ENCODE results near the gene STAG2. TPM values are rescaled to one million over a fixed set of nuclear protein-coding genes. Genes with fewer than 3 reads are reported as not detected.
A peak's percentile ranks its signal among the peaks of the same experiment; 100 is the strongest.

STAG2 gene
- total RNA-seq, 1 donor from 2014 or later: 70.7 TPM

DNA sequence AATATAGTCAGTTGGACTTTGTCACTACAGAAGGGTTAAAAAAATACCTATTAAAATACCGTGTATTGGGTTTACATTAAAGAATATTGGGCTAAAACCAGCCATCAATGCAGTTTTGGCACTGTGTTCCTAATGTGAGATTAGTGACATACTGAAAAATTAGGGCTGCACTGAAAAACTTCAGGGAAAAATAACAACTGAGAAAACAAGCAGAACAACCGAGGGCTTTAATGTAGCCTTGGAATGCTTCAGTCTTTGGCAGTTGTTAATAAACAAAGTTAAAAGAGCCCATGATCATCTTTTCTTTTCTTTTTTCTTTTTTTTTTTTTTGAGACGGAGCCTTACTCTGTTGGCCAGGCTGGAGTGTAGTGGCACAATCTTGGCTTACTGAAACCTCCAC is 12.4 kb downstream of the STAG2 start:
- TF ChIP-seq, protein P1, sequence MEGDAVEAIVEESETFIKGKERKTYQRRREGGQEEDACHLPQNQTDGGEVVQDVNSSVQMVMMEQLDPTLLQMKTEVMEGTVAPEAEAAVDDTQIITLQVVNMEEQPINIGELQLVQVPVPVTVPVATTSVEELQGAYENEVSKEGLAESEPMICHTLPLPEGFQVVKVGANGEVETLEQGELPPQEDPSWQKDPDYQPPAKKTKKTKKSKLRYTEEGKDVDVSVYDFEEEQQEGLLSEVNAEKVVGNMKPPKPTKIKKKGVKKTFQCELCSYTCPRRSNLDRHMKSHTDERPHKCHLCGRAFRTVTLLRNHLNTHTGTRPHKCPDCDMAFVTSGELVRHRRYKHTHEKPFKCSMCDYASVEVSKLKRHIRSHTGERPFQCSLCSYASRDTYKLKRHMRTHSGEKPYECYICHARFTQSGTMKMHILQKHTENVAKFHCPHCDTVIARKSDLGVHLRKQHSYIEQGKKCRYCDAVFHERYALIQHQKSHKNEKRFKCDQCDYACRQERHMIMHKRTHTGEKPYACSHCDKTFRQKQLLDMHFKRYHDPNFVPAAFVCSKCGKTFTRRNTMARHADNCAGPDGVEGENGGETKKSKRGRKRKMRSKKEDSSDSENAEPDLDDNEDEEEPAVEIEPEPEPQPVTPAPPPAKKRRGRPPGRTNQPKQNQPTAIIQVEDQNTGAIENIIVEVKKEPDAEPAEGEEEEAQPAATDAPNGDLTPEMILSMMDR (conservative IDR thresholded peaks at IDR 0.05): no peak
- peaks cover 20% of the 10 kb centered on the region for H3K4me1 Mint-ChIP-seq
- no peak overlapping the region for H3K4me3 Mint-ChIP-seq
- no peak overlapping the region for H3K27ac Mint-ChIP-seq (ENCODE audit: unreplicated experiment)
- H3K9me3 Mint-ChIP-seq: peaks cover 2% of the 10 kb centered on the region
- no peaks in the 10 kb centered on the region for H3K27me3 Mint-ChIP-seq (ENCODE audit: low read depth)
- no peak for DNase-seq (ENCODE audit: low read depth, low spot score)
- H3K36me3 Mint-ChIP-seq (ENCODE audit: low read depth): peaks cover 2% of the 10 kb centered on the region

DNA sequence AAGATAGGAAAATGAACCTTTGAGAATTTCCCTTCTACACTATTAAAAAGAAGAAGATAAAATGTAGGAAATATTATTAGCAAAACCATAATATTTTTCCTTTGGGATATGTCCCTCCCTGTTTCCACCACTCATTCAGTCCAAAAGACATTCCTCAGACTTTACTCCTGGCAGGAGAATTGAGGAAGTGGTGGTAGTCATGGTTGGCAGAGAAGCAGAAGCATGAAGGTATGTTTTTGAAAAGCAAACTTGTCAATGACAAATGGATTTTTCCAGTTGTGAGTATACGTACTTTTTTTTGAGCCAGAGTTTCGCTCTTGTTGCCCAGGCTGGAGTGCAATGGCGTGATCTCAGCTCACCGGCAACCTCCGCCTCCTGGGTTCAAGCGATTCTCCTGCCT is 13.7 kb downstream of the STAG2 start:
- peaks cover 21% of the 10 kb centered on the region for H3K4me1 Mint-ChIP-seq
- no peak overlapping the region for H3K27ac Mint-ChIP-seq (ENCODE audit: unreplicated experiment)
- DNase-seq (ENCODE audit: low read depth, low spot score): no peak
- H3K9me3 Mint-ChIP-seq: peaks cover 2% of the 10 kb centered on the region
- H3K27me3 Mint-ChIP-seq (ENCODE audit: low read depth): no peaks in the 10 kb centered on the region
- H3K36me3 Mint-ChIP-seq (ENCODE audit: low read depth): peaks cover 2% of the 10 kb centered on the region
- TF ChIP-seq, protein P1 (conservative IDR thresholded peaks at IDR 0.05): no peak
- no peak overlapping the region for H3K4me3 Mint-ChIP-seq

DNA sequence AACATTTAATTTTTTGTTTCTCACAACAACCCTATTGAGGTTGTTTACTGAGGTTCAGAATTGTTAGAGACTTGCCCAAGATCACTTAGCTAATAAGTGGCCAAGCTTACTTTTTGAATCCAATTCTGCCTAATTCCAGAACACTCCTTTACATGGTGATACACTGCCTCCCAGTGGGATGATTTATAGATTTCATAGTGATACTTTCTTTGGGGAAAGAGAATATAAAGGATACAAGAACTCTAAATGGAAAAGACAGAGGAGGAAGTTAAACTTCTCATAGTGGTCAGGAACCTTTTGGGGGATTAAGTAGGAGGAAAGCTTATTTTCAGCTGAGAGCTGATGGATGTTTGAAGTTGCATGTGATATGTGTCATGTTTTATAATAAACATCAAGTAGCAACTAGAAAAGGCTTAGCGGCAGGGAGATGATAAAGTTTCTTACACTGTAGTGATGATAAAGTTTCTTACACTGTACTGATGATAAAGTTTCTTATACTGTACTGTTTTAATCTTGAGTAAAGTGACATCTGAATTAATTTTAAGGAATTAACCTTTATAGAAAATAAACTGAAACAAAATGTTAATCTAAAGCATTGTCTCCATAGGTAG is 15.3 kb downstream of the STAG2 start:
- TF ChIP-seq, protein P1 (conservative IDR thresholded peaks at IDR 0.05): peak; percentile 48
- no peak for DNase-seq (ENCODE audit: low read depth, low spot score)
- Mint-ChIP-seq H3K27me3 (ENCODE audit: low read depth) (no peaks in the 10 kb centered on the region), H3K4me1 (peaks cover 21% of the 10 kb centered on the region), H3K9me3 (no peaks in the 10 kb centered on the region), H3K36me3 (ENCODE audit: low read depth) (no peaks in the 10 kb centered on the region), H3K27ac (ENCODE audit: unreplicated experiment) (no peak overlapping the region), H3K4me3 (no peak overlapping the region)

DNA sequence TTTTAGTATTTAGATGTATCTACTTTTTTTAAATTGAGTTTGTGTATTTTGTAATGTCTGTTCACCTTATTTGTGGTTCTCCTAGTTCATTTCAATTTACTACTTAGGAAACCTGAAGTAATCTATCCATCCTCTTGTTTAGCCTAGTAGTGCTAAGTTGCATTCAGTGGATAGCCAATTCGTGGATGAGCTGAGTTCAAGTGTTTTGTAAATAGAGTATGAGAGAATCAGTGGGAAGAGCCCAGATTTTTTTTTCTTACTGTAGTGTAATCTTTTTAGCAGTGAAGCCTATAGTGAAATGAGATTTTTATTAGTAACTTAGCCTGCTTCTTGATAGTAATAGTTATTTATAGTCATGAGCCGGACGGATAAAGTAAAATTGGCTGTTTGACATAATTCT is 21.7 kb downstream of the STAG2 start:
- Mint-ChIP-seq H3K9me3 (no peaks in the 10 kb centered on the region), H3K36me3 (ENCODE audit: low read depth) (peaks cover 4% of the 10 kb centered on the region), H3K27me3 (ENCODE audit: low read depth) (no peaks in the 10 kb centered on the region), H3K4me1 (peaks cover 31% of the 10 kb centered on the region), H3K4me3 (no peak overlapping the region), H3K27ac (ENCODE audit: unreplicated experiment) (no peak overlapping the region)
- TF ChIP-seq, protein P1 (conservative IDR thresholded peaks at IDR 0.05): no peak
- no peak for DNase-seq (ENCODE audit: low read depth, low spot score)

DNA sequence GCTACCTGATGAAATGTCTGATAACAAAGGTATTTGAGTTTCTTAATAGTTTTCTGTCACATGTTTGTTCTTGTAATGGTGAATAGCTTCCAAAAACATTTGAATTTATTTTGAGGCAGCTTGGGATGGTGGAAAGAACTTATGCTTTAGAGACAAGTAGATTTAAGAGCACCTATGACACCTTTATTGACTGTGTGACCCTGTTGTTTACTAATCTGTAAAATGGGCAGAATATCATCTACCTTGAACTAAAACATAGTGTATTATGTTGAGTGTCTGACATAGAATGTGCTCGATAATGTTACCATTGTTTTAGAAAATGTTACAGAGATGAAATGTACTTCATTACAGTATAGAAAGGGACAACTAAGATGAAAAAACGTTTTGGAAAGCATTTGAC is 24.9 kb downstream of the STAG2 start:
- Mint-ChIP-seq H3K27me3 (ENCODE audit: low read depth) (no peaks in the 10 kb centered on the region), H3K4me3 (no peak overlapping the region), H3K4me1 (peaks cover 32% of the 10 kb centered on the region), H3K27ac (ENCODE audit: unreplicated experiment) (no peak overlapping the region), H3K9me3 (no peaks in the 10 kb centered on the region), H3K36me3 (ENCODE audit: low read depth) (peaks cover 4% of the 10 kb centered on the region)
- TF ChIP-seq, protein P1 (conservative IDR thresholded peaks at IDR 0.05): no peak
- DNase-seq (ENCODE audit: low read depth, low spot score): no peak
